ENCODE data around the gene GPRC5D.

- peak in 1 of 3 donors; percentile 25 for TF ChIP-seq CTCF (IDR thresholded peaks at IDR 0.05)
- TF ChIP-seq POLR2A (IDR thresholded peaks at IDR 0.05) = no peak
- TF ChIP-seq POLR2AphosphoS5 (IDR thresholded peaks at IDR 0.05) = no peak
These were observed 23.5 kb upstream of the GPRC5D start for GRCh38 chr12:12975322-12976077.
